Esophagus muscularis mucosa (tissue), 3 donors: ENCODE data around the gene UTF1.

Source experiments
- CTCF ChIP-seq, 3 experiments: fragments of 200-600 bp in 2 of 3; fragments of 450-650 bp in 1 of 3; sonication (generic) in 2 of 3; IDR thresholded peaks; one replicate each; pipeline ENCODE4 v1.5.1; 2017 to 2019; ENCODE audit warnings: antibody characterized with exemption in 3 of 3, mild to moderate bottlenecking in 2 of 3, moderate library complexity in 1 of 3
- POLR2A ChIP-seq: fragments of 450-650 bp; IDR thresholded peaks from one replicate; pipeline ENCODE4 v1.6.1; 2017; ENCODE audit warnings: antibody characterized with exemption, moderate library complexity, mild to moderate bottlenecking, low read depth

GRCh38 chr10:133197786-133198185 lies 32.2 kb upstream of the UTF1 start:
- TF ChIP-seq POLR2A (no peak), CTCF (IDR thresholded peaks at IDR 0.05) (no peak)
